Cortex of kidney (tissue), 1 donor: ENCODE results near the gene FAXC.

Experiments
- DNase-seq: peaks from one replicate; lab custom pipeline; 2025; lab: John Stamatoyannopoulos, UW

Gene FAXC

DNA sequence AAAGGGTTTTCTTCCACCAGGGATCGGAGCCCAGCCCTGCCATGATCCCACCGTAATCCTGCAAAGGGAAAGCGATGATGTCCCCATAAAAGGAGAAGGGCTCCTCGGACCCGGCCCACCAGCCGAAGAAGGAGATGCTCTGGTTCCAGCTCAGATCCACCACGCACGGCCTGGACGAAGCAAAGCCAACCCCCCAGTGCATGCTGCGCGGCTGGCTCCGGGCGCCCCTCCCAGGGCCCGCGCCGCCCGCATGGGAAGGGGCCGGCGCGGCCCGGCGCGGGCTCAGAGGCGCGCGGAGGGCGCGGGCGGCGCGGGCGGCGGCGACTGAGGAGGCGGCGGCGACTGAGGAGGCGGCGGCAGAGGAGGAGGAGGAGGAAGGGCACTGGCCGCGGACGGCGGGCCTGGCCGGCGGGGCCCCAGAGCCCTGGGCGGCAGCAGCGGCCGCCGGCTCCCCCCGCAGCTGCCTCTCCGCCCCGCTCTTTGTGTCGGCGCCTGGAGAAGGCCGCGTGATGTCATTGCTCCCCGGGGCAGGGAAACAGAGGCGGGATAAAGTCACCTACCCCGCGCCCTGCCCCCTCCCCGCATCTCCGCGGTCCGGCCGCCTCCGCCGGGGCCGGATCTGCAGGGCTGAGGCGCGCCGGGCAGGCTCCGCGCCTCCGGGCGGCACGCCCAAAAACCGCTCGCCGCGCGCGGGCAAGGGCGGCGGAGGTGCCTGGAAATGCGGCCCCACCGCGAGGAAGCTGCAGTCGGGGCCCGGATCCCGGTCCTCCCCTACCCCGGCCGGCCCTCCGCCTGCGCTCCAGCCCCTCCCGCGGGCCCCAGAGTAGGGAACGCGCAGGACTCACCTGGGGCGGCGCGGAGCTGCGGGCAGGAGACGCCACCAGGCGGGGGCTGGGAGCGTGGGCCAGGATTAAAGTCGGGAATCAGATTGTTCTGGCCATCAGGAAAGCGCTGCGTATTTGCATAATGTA lies at the start of gene FAXC:
Gene FAXC, minus strand, starts transcription at position 504 of the 971 bp plus-strand sequence. Its CDS starts 302 bp downstream, at position 202.
- no peak for DNase-seq

DNA sequence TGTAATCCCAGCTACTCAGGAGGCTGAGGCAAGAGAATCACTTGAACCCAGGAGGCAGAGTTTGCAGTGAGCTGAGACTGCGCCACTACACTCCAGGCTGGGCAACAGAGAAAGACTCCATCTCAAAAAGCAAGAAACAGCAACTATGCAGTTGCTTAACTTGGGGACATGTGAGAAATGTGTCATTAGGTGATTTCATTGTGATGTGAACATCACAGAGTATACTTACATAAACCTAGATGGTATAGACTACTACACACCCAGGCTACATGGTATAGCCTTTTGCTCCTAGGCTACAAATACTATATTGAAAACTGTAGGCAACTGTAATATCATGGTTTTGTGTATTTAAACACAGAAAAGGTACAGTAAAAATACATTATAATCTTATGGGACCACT lies 47.8 kb upstream of the FAXC start:
- no peak for DNase-seq

DNA sequence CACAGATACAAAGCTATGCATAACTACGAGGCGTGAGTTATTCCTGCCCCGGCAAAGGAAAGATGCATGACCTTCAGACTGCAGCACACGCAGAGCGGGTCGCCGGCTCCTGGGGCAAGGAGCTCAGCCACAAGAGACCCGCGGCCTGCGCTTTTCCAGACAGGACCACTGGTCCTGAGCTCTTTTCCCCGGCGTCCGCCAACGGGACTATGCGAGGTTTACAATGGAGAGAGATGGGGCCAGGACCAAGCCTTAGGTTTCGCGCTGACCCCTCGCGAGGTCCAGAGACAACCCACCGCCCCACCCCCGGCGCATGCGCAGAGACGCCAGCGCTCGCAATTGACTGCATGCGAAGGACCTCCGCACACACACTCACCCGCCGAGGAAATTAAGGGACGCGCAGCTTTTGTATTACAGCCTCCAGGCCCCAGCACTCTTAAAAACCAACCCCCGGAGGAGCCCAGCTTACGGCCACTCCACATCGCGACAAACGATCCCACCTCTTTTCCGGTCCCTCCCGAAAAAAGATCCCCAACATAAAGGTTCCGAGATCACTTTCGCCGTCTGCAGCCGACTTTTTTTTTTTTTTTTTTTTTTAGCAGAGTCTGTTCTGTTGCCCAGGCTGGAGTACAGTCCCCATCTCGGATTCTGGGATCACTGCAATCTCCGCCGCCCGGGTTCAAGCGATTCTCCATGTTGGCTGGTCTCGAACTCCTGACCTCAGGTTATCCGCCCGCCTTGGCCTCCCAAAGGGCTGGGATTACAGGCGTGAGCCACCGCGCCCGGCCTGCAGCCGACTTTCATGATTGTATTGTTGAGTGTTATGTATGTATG lies 44.4 kb upstream of the FAXC start, which contains the start of gene COQ3:
Gene COQ3, minus strand, starts transcription at position 498 of the 834 bp plus-strand sequence. Its CDS starts 16 bp downstream, at position 482.
- no peak for DNase-seq

DNA sequence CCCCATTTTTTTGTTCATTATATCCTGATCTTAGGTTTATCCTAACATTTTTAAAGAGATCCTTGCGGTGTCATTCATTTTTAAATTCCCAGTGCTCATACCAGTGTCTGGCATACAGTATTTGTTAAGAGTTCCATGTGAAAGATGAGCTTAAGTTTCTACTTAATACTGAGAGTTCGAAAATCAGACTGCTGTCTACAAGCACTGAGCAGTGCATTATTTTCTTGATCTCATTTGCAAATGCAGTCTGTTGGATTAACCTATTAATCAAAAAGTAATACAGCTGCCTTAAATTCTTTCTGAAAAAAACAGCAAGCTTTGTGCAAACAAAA lies 43.9 kb upstream of the FAXC start:
- DNase-seq = no peak

DNA sequence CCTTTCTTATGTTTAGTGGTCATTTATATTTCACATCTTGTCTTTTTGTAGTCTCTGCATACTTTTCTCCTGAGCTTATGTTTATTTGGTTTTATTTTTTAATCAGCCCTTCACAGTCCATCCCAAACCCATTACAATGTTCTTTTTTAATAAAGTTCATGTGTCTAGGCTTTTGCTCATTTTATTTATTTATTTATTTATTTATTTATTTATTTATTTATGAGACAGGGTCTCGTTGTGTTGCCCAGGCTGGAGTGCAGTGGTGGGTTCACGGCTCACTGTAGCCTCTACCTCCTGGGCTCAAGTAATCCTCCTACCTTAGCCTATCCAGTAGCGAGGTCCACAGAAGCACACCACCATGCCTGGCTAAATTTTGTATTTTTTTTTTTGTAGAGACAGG lies 41.4 kb upstream of the FAXC start:
- no peak for DNase-seq

DNA sequence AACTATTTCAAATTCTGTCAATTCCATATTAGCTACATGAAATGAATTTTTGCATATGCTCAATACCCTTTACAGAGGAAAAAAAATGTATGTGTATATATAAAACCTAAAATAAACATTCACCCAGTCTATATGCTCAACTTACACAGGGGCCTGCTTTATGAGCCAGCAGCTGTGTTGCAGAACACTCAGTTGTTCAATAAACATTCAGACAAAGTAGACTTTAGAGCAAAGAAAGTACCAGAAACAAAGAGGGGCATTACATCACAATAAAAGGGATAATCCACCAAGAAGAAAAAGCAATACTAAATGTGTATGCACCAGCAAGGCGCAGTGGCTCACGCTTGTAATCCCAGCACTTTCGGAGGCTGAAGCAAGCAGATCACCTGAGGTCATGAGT lies 35.0 kb upstream of the FAXC start:
- DNase-seq = no peak

DNA sequence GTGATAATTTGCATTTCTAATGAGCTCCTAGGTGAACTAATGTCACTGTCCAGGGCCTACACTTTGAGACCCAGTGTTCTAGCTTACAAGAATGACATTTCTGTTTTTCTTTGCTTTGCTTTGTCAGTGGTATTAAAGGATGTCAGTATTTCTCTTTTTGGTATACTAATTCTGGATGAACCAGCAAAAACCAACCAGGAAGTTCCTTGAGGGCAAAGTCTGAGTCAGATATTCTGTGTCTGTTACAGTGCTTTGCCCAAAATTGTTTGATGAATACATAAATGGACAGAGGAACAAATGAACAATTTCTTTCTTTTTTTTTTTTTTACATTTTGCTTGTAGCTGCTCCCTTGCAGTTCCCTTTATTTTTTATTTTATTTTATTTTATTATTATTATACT lies 29.2 kb upstream of the FAXC start:
- no peak for DNase-seq

DNA sequence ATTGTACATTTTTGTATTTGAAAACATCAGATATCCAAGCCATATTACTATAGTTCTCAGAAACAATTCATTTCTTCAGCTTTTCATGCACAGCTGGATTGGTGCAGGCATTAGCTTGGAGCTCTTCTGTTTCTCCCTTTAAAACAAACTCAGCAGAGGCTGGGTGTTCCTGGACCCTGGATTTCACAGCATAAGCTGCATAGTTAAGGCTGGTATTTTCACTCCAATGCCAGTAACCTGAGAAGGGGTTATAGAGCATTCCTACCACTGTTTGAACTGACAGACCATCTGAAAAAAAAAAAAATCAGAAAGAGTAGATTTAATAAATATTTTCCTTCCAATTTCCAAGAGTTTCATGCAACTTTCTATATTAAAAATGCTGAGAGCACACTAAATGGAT lies 20.1 kb upstream of the FAXC start:
- no peak for DNase-seq

DNA sequence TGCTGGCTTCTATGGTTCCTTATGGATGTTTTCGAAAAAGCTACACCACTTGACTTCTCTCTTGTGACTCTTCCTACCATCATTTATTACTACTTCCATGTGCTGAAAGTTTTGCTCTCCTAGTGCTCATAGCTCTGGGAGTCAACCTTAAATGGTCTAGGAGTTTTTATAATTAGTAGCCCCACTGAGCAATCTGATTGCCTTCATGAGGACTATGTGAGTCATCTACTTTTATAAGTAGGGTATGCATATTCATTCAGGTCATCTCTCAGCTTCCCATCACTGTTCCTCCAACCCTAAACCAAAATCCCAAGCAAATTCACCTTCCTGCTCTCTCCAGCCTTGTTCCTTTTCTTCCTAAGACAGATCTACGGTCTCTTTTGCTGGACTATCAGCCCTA lies 17.4 kb upstream of the FAXC start:
- DNase-seq = no peak

DNA sequence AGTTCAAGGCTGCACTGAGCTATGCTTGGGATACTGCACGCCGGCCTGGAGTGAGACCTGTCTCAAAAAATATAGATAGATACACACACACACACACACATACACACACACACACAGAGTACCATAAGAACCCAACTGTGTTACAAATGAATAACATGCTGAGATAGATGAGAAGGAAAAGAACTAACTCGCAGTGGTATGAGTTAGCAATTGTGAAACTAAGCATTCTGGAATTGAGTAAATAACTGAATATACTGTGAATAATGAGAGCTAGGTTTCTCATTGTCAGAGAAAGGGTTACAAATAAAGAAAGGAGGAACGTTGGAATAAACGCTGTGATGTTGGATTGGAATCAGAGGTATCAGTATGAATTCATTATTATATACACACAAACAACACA lies 14.6 kb upstream of the FAXC start:
- DNase-seq = no peak

DNA sequence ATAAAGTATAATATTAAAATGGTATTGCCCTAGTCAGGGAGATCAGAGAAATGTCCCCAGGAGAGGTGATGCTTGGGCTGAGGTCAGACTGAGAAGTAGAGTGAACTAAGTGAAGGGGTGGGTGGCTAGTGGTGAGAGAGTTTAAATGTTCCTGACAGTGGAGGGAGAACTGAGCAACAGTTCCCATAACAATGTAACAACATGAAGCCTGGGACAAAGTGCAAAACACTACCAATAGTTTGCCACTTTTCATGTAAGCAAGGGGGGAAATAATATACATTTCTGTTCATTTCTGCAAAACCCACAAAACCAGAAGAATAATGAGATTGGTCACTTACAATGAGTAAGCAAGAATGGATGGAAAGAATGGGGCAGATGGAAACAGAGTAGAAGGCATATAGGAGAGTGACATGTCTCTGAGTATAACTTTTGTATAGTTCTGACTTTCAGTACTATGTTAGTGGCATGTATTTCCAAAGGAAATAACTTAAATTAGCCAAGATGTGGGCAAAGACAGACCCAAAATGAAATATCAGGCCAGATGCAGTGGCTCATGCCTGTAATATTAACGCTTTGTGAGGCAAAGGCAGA lies 13.3 kb upstream of the FAXC start:
- DNase-seq = no peak

DNA sequence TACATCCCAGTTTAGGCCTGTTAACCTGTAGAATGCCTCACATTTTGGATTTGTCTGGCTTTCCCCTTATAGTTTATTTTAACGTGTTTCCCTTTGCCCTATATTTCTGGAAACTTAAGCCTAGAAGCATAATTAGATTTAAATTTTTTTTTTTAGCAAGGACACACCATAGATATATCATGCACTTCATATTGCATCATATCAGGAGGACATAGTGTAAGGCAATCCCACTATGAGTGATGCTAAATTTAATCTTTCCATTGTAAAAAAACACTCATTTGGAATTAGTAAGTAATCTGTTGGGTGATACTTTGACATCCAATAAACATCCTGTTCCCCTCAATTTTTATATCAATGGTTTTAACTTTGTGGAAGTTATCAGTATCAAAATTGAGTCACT lies 10.3 kb upstream of the FAXC start:
- no peak for DNase-seq

DNA sequence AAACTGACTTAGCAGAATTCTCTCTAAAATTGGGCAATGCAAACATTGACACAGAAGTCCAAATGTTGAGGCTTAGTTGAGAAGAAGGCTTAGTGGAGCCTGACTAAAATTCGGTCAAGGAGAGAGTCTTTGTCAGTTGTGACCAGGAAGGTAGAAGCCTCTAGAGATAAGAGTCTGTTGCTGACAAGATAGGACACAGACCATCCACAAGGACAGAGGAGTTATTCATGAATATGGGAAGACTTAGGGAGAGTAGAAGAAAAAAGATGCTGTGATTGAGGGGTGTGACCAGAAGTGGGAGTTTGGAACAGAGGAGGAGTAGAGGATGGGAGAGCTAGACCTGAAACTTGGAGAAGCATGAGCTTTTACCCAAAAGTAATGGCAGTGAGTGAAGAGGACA lies 7.2 kb upstream of the FAXC start:
- DNase-seq = no peak

DNA sequence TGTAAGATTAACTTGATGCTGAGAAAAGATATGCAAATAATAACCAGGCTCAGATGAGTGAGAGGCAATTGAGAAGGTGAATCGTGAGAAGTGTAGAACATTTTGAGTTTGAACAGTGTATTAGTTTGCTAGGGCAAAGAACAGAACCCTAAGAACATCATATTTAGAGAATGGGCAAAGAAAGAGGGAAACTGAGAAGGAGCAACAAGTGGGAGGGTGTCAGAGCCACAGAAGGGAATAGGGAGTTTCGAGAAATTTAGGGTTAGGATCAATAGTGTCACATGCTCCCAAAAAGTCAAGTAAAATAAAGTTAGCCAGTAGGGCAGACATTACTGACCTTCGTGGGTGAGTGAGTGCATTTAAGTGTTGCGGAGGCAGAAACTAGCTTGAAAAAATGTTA lies 5.5 kb upstream of the FAXC start:
- no peak for DNase-seq

DNA sequence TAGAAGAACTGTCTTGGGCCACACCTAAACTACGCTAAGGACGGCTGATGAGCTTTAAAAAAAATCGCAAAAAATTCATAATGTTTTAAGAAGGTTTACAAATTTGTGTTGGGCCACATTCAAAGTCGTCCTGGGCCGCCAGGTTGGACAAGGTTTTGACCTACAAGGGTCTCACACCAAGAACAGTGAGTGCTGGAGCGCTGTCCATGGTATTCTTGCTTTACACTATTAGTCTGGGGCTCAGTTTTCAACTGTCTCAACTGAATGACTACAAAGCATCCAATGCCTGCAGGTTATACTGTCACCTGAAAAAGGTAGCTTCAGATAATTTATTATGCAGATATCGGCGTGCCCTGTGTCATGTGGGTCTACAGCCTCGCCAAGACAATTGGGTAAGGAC lies 3.7 kb upstream of the FAXC start:
- DNase-seq = no peak

DNA sequence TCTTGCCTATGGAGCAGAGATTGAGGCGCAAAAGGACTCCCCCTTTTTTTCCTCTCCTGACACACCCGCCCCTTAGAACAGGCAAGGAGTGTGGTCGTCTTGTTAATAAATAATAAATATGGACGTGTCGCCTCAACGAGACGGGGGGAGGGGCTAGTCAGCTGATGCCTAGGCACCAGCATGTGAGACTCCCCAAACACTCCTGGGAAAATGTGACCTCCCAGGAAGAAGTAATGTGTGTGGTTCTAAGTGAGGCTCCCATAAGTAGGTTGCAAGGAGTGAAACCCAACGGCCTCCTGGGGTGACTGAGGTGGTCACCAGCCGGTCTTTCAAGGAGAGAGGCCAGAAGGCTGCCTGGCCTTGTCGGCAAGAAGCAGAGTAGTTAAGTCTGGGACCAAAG lies 1.1 kb upstream of the FAXC start:
- no peak for DNase-seq

DNA sequence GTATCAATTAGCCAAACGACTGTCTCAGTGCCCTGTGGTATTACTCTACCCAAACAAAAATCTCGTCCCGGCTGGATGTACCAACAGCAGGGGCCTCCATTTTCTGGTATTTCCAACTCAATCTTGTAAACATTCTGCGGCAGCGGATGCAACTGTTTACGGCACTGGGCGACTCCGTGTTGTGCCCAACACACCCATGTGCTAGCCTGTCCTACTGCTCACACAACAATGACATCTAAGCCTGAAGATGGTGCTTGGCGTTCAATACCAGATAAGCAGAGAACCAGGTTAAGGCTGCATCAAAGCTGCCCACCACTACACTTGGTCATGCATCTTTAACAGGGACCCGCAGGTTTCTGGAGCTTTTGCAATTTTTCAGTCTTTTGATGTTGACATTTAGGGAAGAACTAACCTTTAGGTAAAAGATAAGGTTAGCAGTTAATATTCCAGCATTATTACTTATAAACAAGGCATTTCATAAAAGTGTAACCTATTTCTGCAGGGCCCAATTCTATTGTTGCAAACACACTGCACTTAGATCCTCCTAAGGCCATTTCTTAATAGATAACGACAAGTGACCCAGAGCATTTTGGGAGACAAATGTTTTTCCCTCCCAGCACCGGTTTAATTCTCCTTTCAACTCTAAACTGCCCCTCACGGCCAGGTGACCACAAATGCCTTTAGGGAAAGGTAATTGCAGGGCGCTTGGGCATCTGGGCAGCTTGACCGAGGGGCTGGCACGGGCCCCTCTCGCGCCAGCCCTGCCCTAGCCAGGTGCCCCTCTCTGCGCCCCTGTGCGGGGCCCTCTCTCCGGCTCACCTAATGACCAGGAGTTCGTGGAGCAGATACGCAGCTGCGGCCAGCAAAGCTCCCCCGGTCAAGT lies 945 bp downstream of the FAXC start:
- DNase-seq = no peak

DNA sequence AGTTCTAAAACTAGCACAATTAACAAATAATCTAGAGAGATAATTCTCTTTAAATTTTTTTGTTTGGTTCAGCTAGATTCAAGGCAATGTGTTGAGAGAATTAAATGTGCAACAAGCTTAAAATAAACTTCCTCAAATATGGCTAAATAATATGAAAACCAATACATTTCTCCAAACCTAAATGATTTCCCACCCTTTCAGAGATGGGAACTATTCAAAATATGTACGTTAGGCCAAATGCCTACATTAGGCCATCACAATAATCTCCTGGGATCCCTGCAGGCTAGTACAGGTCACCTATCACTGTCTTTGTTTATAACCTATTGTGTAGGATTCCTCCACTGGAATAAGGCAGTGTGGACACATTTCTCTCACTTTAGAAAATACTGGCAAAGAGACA lies 1.7 kb downstream of the FAXC start:
- no peak for DNase-seq

DNA sequence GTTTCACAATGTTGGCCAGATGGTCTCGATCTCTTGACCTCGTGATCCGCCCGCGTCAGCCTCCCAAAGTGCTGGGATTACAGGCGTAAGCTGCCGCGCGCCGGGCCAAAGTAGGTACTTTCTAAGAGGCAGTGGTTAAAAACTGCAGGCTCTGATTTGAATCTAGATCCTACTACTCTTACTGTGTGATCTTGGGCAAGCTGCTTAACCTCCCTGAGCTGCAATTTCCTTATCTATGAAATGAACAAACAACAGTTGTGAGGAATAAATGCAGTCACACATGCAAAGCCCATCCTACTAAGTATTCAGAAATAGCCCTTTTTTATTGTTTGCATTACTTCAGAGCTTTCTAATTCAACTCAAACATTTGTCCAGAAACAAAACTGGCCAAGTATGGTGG lies 2.9 kb downstream of the FAXC start:
- DNase-seq = no peak

DNA sequence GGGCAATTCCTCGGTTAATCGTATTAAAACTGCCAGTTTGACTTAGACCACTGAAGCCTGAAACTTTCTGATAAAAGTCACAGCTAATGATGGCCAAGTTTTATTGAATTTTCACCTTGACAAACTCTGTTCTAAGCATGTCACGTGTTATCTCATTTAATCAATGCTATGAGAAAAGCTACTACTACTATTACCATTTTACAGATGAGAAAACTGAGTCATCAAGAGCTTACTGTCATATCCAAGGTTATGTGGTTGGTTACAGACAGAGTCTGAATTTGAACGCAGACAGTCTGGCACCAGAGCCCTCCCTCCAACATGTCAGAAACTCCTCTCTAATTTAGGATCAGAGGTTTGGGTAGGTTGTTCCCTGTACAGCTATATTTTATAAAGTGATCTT lies 4.3 kb downstream of the FAXC start:
- DNase-seq = no peak

DNA sequence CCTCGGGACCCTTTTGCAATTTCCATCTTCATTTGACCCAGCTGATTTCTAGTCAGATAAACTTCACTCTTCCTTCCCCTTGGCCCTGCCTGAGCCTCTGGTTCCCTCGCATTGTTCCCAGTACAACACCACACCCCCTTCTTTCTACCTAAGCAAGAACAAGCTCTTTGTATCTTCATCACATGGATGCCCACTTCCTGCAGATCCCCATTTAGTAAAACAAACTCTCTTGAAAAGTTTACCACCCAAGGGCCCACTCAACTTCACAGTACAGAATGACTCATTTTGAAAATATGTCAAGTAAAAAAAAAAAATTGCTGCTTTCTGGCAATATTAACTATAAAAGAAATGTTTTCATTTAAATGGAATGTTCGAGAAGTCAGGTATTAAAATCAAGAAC lies 5.2 kb downstream of the FAXC start:
- DNase-seq = no peak
